ENCODE measurements around the gene UBAC1.

- no peak for TF ChIP-seq POLR2A (IDR thresholded peaks at IDR 0.05)
- no peak for TF ChIP-seq CTCF (IDR thresholded peaks at IDR 0.05)
These were observed 10.1 kb upstream of the UBAC1 start for GRCh38 chr9:135971111-135971766.
